Measurements from ENCODE around the gene CCND1. TPM values are rescaled to one million over a fixed set of nuclear protein-coding genes. Genes with fewer than 3 reads are reported as not detected.

The CCND1 gene
- total and polyA plus RNA-seq, 10 of the 15 experiments (the other 5 are each of a cell fraction or from before 2014, with no cell fraction given) = 0.09 to 6.6 (median 0.59) TPM; not detected in 2

DNA sequence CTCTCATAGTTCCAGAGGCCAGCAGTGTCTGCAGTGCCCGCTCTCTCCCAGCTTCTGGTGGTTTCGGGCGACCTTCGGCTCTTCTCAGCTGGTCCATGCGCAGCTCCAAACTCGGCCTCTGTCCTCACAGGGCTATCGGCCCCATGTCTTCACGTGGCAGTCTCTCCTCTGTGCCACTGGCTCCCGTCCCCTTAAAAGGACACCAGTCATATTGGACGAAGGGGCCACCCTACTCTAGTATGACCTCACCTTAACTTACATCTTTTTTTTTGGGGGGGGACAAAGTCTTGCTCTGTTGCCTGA lies 20.4 kb downstream of the CCND1 start:
- Histone ChIP-seq H3K9me3 (replicated peaks; ENCODE audit: control insufficient read depth, insufficient read depth, low read length) (no peaks in the 10 kb centered on the region; the same call in 2 of the 3 replicates), H3K9ac (ENCODE audit: control insufficient read depth, insufficient read depth, low read length) (no peak overlapping the region), H2AFZ (ENCODE audit: control insufficient read depth, low read depth, low read length) (no peak overlapping the region), H3K4me2 (ENCODE audit: control insufficient read depth, insufficient read depth) (no peak overlapping the region), H4K20me1 (ENCODE audit: control insufficient read depth, insufficient read depth) (peaks cover 3% of the 10 kb centered on the region; the same call in 1 of the 2 replicates), H3K4me1 (ENCODE audit: control insufficient read depth, insufficient read depth, low read length) (no peaks in the 10 kb centered on the region), H3K27ac (ENCODE audit: control insufficient read depth, insufficient read depth) (no peak overlapping the region), H3K27me3 (replicated peaks in 1 of 2; ENCODE audit: control insufficient read depth in 2 of 2, insufficient read depth in 2 of 2, low read length in 1 of 2) (no peaks in the 10 kb centered on the region), H3K36me3 (ENCODE audit: control insufficient read depth in 2 of 2, insufficient read depth in 2 of 2, low read length in 1 of 2) (no peaks in the 10 kb centered on the region), H3K4me3 (no peak overlapping the region), H3K79me2 (ENCODE audit: control insufficient read depth, insufficient read depth, low read length) (no peaks in the 10 kb centered on the region)
- ChIA-PET POLR2A (no interaction called here), CTCF (interaction anchor here (2.2 to 3.9 kb wide), 2 partner anchors 9 to 560 kb away, joined by 5 to 15 read pairs; no protein-coding TSS in a partner anchor), RAD21 (ENCODE audit: unreplicated experiment) (no interaction called here), SMC1A (ENCODE audit: uncharacterized antibody, unreplicated experiment) (interaction anchor here (2.6 kb wide), 1 partner anchor 10 kb away, joined by 6 read pairs; no protein-coding TSS in a partner anchor)
- FAIRE-seq = no peak
- no TSS peak for BruUV-seq (replicated peaks)
- 71% methylated on average over 10 of the region's 10 CpGs for WGBS (ENCODE audit: insufficient coverage, insufficient replicate concordance, low lambda C conversion rate, missing lambda C conversion rate)
- no peak for TF ChIP-seq EED (IDR thresholded peaks at IDR 0.05; ENCODE audit: low read depth)
- no peak for TF ChIP-seq ATF7 (IDR thresholded peaks at IDR 0.05; ENCODE audit: low read depth)
- no peak for TF ChIP-seq KAT2A (conservative IDR thresholded peaks at IDR 0.05; ENCODE audit: control insufficient read depth, low read depth, low read length)
- TF ChIP-seq POLR2AphosphoS2 (IDR thresholded peaks at IDR 0.05; ENCODE audit: low read depth, low read length) = no peak
- no peak for TF ChIP-seq SIX5 (IDR thresholded peaks at IDR 0.05; ENCODE audit: low read depth, low read length, severe bottlenecking)
- TF ChIP-seq CREM (IDR thresholded peaks at IDR 0.05; ENCODE audit: low read depth) = no peak
- TF ChIP-seq, protein P1, sequence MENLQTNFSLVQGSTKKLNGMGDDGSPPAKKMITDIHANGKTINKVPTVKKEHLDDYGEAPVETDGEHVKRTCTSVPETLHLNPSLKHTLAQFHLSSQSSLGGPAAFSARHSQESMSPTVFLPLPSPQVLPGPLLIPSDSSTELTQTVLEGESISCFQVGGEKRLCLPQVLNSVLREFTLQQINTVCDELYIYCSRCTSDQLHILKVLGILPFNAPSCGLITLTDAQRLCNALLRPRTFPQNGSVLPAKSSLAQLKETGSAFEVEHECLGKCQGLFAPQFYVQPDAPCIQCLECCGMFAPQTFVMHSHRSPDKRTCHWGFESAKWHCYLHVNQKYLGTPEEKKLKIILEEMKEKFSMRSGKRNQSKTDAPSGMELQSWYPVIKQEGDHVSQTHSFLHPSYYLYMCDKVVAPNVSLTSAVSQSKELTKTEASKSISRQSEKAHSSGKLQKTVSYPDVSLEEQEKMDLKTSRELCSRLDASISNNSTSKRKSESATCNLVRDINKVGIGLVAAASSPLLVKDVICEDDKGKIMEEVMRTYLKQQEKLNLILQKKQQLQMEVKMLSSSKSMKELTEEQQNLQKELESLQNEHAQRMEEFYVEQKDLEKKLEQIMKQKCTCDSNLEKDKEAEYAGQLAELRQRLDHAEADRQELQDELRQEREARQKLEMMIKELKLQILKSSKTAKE (IDR thresholded peaks at IDR 0.05; ENCODE audit: low read depth, poor library complexity, severe bottlenecking) = no peak
- no peak for TF ChIP-seq ASH2L (IDR thresholded peaks at IDR 0.05; ENCODE audit: borderline replicate concordance, low read depth)
- TF ChIP-seq ETV6 (conservative IDR thresholded peaks at IDR 0.05 in 1 of 2, IDR thresholded peaks at IDR 0.05 in 1 of 2; ENCODE audit: borderline replicate concordance in 1 of 2, low read depth in 1 of 2) = no peak
- in situ Hi-C loops (cut with MboI) (loop anchor here (10.0 kb wide), 1 partner anchor 557 kb away; no protein-coding TSS in a partner anchor), intact Hi-C loops (cut with micrococcal nuclease; ENCODE audit: unreplicated experiment) (no loop called here)
- no peak for DNase-seq (ENCODE audit: low read depth, low spot score)
- no peak for ATAC-seq
